Measurements from ENCODE around the gene IL12A. TPM values are rescaled to one million over a fixed set of nuclear protein-coding genes. Genes with fewer than 3 reads are reported as not detected.

Gene IL12A
- total RNA-seq, 1 donor from 2014 or later: 0.91 TPM

DNA sequence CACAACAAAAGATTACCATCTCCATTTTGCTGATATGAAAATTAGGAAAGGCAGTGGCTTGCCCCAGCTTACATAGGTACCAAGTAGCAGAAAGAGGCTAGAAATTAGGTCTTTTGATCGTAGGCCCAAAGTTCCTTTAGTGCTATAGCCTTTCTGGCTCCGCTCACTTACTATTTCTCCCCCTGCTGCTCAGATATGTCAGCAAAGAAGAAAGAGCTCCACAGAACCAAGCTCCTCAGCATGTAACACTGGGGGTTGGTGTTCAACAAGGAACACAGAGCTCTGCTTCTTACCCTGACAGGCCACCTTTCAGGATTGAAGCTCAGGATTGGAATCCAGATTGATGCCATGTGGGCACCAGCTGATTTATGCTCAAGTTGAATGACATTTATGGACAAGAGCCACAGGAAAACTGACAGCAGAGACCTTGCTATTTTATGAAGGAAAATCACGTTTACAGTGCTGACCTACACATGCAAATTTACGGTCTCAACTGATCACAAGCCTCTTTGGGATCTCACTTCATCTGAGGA lies 6.1 kb upstream of the IL12A start:
- intact Hi-C loops (cut with DNase I): no loop called here
- no peak for ATAC-seq (ENCODE audit: poor library complexity)
- no peak for DNase-seq

DNA sequence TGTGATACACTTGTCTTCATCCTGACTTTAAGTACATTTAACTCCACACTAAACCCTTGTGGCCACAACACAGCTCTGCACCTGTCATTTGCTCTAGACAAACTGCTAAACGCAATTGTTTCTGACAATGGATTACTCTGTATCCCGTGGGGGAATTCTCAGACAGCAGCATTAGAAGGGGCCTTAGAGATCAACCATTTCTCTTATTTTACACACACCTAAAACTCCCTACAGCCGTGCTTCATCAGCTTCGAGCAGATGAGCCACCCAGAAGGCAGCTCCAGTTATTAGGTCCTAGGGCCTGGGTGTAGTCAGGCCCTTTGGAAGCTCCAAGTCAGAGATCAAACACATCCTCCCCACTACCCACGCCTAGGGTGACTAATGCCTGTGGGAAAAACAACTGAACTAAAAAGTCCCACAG lies 1.3 kb upstream of the IL12A start:
- ATAC-seq (ENCODE audit: poor library complexity) (no peak), DNase-seq (no peak)
- intact Hi-C loops (cut with DNase I): no loop called here

DNA sequence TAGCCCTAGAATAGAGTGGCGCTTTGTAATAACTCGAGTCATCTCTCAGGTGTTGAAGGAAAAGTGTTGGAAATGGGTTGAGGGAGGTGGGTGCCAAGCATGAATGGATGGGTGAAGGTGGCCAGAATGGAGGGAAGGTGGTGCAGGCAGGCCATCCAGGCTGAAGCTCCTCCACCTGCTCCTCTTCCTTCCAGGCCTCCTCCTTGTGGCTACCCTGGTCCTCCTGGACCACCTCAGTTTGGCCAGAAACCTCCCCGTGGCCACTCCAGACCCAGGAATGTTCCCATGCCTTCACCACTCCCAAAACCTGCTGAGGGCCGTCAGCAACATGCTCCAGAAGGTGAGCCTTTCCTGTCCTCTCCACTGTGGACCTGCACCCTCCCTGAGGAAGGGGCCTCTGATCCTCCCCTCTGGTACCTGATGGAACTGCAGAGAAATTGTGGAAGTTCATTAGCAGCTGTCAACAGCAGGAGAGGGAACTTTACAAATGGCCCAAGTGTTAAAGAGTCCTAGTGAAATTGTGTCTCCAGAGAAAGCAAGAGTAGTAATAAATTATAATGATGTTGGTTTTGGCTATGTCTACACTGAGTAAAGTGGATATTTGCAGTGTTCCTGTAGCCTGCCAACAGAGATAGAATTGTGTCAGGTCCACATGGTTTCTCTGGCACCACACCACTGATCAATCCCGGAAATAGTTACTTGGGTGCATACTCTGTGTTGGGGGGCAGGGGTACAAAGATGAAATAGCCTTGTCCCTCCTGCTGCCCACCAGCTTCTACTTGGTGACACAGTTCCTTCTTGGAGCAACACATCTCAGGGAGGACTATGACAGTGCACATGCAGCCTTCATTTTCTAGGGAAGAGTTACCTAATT lies 1.6 kb downstream of the IL12A start:
- intact Hi-C loops (cut with DNase I): loop anchor here (5.0 kb wide), 1 partner anchor 158 kb away; no protein-coding TSS in a partner anchor
- DNase-seq: no peak
- ATAC-seq (ENCODE audit: poor library complexity): no peak

DNA sequence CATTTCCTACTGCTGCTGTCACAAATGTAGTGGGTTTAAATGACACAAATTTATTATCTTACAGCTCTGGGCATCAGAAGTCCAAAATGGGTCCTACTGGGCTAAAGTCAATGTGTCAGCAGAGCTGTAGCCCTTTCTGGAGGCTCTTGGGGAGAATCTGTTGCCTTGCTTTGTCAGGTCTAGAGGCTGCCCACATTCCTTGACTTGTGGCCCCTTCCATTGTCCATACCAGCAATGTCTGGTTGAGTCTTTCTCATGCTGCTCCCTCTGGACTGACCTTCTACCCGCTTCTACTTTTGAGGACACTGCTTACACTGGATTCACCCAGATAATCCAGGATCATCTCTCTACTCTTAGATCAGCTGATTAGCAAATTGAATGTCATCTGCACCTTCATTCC lies 3.0 kb downstream of the IL12A start:
- no peak for ATAC-seq (ENCODE audit: poor library complexity)
- intact Hi-C loops (cut with DNase I): loop anchor here (5.0 kb wide), 1 partner anchor 159 kb away; no protein-coding TSS in a partner anchor
- DNase-seq: no peak

DNA sequence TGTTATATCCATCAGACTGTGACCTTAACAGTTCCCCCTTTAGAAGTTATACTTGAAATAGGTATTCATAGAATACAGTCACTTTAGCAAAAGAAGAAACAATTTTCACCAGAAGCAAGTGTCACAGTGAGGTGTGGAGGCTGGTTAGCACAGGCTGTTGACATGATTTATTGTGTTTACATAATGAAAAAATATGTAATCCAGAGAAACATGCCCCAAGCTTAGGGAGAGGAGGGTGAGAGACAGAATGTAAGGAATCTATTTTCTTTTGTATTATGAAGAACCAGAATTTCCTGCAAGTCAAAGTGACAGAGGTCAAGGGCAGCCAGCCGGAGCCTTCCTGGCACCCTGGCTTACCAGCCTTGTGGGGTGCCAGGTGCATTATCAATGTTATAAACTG lies 4.0 kb downstream of the IL12A start:
- DNase-seq: no peak
- intact Hi-C loops (cut with DNase I): loop anchor here (5.0 kb wide), 1 partner anchor 160 kb away; no protein-coding TSS in a partner anchor
- ATAC-seq (ENCODE audit: poor library complexity): no peak

DNA sequence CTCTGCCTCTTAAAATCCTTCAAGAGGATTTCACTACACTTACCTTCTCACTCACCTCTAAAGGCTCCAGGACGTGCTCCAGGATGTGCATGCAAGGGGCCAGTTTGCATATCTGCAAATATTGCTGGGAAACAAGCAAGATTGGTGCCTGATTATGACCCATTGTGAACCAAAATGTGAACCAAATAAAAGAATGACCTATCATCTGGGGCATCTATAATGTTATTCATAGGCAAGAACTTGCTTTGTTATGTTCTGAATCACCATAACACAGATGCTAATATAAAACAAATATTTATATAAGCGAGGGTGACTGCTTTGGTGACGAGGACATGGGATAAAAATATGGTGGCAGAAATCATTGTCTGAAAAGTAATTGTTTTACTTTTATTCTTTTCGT lies 5.5 kb downstream of the IL12A start:
- ATAC-seq (ENCODE audit: poor library complexity): no peak
- intact Hi-C loops (cut with DNase I): loop anchor here (5.0 kb wide), 1 partner anchor 162 kb away; no protein-coding TSS in a partner anchor

DNA sequence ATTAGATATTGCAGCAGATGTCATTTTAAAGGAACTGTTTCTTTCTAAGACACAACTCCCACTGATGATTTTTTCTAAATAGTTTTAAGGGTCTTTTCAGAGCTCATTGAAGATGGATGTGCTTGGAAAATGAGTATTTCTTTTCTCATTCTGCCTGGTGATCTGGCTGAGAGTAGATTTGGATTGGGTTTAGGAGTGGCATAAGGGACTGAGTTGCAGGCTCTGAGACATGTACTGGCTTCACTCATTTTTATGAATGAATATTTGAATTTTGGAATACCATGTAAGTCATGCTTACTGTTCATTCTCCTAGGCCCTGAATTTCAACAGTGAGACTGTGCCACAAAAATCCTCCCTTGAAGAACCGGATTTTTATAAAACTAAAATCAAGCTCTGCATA lies 6.5 kb downstream of the IL12A start:
- no peak for ATAC-seq (ENCODE audit: poor library complexity)
- intact Hi-C loops (cut with DNase I): no loop called here
- DNase-seq: no peak

More for the DNA sequence above, 5.5 kb downstream of the IL12A start:
- no peak for DNase-seq

DNA sequence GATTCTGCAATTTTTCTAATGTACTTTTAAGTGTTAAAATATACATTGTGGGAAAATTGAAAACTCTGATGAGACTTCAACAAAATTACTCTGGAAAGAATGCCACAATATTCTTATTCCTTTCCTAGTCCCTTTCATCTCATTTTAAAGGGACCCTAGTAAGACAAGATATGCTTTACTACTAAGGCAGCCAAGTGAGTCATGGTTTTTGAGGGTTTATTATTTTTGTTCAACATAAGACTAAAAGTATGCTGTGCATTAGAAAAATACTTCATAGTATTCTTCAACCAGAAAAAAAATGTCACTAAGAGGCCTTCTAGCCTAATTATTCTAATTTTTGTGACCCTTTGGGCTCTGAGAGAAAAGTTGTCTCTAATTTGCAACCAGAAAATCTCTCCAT lies 7.4 kb downstream of the IL12A start:
- DNase-seq: no peak
- ATAC-seq (ENCODE audit: poor library complexity): no peak
- intact Hi-C loops (cut with DNase I): no loop called here

DNA sequence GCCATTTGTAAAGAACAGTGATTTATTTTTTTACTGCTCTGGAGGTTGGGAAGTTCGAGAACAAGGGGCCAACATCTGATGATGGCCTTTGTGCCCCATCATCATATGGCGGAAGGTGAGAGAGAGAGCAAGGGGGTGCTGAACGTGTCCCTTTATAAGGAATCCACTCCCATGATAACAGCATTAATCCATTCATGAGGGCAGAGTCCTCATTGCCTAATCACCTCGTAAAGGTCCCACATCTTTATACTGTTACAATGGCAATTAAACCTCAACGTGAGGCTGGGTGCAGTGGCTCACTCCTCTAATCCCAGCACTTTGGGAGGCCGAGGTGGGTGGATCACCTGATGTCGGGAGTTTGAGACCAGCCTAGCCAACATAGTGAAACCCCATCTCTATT lies 8.3 kb downstream of the IL12A start:
- ATAC-seq (ENCODE audit: poor library complexity): no peak
- DNase-seq: no peak
- intact Hi-C loops (cut with DNase I): no loop called here

DNA sequence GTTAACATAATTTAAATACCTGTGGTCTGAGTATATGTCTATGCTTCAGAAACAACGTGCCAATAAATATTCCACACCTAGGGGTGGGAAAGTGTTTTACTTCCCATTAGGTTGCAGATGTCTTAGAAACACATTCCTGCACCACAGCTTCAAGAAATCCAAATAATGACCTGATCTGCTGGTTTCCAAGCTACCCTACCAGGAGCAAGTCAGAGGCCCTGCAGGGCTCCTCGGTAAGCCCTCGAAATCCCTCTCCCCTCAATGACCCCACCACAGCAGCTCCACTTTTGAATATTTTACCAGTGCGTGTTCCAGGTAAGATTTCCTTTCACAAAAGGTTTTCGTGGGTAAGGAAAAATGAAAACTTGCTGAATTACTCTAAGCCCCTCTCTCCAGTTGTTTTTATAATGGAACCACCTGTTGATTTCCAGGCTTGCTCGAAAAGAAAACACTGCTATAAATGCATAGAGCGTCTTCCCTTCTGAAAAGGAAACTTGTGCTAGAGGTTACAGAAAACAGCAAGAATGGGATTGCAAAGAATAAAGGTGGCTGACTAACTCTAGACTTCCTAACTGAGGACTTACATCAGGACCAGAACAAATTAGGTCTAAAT lies 12.6 kb downstream of the IL12A start:
- DNase-seq: no peak
- ATAC-seq (ENCODE audit: poor library complexity): no peak
- intact Hi-C loops (cut with DNase I): loop anchor here (5.0 kb wide), 2 partner anchors 114 to 174 kb away; no protein-coding TSS in a partner anchor

DNA sequence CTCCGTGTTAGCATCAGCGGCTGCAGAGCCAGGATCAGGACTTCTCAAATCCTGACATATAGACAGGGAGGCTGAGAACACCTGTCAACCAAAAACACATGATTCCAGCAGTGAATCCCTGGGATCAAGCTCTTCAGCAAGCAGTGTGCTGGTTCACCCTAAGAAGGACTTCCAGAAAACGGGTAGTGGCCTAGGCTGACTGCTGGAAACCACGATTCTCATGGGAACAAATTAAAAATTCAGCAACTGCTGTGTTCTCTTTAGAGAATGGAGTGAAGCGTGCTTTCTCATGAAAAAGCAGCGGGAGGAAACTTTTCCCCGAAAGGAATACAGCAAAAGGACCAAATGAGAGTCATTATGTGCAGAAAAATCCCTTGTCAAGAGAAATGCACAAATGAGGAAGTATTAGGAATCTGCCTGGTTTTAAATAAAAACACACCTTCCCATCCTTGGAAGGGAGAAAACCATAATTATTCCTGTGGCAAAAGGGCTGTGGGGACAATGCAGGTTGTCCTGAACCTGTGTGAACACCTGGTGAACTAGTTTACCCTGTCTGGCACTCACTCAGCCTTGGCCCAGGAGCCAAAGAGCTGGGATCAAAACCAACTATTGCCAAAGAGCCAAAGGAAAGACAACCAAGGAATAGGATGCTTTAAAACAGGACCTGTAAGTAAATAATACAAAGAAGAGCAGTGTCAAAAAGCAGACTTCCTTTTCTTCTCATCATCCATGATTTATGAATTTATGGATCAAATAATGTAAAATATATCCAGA lies 13.4 kb downstream of the IL12A start:
- intact Hi-C loops (cut with DNase I): loop anchor here (5.0 kb wide), 2 partner anchors 115 to 175 kb away; no protein-coding TSS in a partner anchor
- DNase-seq: no peak
- no peak for ATAC-seq (ENCODE audit: poor library complexity)

DNA sequence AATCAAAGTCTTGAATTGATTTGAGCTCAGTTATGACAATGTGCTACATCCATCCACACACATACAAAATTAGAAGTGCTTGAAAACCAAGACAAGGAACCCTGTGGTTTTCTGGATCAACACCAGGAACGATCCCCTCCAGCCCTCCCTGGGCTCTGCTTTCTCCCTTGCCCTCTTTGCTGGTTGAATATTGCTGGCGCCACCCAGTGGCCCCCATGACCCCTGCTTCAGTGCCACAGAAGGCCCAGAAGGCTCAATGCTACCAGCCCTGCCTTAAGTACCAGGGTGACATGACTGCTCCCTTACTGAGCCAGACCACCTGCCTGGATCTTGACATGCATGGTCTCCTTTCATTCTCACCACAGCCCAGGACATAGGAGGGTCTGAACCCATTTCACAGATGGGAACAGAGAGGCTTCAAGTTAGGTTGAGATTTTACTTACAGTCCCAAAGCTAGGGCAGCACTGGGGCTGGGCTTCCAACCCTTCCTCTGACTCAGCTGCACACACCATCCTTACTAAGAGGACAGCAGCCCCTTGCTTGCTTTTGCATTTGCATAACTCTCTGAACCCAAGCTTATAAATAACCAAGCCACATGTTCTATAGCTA lies 15.0 kb downstream of the IL12A start:
- ATAC-seq (ENCODE audit: poor library complexity): peak; percentile 90
- DNase-seq: peak; percentile 74
- intact Hi-C loops (cut with DNase I): loop anchor here (5.0 kb wide), 2 partner anchors 116 to 176 kb away; no protein-coding TSS in a partner anchor

DNA sequence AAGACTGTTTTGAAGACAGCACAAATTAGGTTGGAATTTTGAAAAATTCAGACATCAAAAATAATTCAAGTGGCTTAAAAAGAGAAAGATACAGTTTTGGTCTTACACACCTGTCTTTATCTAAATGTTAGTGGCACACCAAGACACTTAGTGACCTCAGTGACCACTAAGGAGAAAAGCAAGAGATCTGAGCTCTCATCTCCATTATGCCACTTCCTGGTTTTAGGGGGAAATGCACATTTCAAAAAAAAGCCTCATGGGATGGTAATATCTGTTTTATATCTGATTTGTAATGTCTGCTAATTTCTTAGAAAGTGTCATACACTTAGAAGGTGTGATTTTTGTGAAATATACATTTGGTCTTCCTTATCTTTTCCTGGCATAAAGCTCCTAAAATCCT lies 16.4 kb downstream of the IL12A start:
- intact Hi-C loops (cut with DNase I): no loop called here
- ATAC-seq (ENCODE audit: poor library complexity) (no peak), DNase-seq (no peak)

DNA sequence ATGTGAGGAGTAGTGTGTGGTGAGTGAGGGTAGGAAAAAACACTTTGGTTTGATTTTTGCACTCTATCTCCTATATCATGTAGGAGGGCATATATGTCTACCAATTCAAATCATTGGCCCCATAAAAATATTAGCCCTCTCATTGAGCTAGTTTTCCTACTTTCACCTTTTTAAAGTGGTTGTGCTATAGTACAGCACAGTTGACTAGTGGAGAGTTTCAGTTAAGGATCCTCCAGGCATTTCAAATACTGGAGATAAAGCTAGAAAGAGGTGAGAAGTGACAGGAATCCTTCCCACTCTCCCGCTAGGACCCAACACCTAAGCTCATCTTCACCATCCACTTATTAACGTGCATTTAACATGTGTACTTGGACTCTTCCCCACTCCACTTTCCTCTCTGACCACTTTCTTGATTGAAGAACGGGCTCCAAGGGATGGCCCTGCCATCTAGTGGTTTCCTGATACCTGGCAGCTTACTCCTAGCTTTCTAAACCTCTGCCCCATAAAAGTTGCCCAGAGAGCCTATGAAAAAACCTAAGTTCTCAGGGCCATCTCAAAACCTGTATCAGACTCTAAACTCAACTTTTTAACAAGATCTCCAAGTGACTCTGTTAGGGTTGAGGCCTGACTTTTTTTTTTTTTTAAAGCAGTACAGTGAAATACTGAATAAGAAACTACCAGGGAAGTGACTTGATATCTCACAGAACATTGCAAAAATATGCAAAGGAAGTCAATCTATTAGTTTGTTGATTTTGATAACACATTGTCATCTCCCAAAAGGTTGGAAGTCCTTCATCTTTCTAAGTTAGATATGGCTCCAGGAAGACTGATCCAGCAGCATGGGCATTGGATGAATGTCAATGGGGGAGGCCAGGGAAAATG lies 17.9 kb downstream of the IL12A start:
- DNase-seq (no peak), ATAC-seq (ENCODE audit: poor library complexity) (peak; percentile 92)
- intact Hi-C loops (cut with DNase I): no loop called here

DNA sequence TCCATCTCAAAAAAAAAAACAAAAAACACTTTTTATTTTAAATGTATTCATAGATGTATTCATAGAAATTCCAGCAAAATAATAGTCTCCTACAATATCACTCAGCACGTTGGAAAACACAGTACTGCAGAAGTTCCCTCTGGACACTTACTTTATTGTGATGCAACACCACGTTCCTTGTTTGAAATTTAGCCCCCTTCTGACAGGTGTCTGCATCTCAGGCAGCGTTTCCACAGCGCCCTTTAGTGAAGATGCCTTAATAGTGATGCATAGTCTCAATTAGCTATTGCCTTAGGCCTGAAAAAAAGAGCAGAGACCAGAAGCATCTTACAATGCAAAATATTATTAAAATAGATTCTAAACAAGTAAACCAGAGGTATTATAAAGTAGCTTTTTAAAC lies 20.3 kb downstream of the IL12A start:
- DNase-seq: no peak
- no peak for ATAC-seq (ENCODE audit: poor library complexity)
- intact Hi-C loops (cut with DNase I): no loop called here

DNA sequence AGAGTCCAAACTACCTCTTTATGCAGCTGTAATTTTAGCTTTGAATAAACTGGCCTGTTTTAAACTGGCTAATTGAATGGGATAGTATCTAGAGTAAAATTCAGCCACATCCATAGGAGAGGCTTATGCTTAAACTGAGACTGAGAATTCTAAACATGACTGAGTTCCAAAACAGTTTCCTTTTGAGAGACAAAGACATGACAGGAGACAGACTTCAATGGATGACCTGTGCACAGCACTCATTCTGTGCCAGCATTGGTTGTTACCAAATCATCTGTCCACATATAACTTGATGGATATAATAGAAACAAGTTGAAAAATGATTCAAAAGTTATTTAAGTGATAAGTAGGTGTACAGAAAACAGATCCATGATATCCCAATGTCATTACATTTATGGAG lies 20.9 kb downstream of the IL12A start:
- no peak for DNase-seq
- intact Hi-C loops (cut with DNase I): no loop called here
- ATAC-seq (ENCODE audit: poor library complexity): no peak

DNA sequence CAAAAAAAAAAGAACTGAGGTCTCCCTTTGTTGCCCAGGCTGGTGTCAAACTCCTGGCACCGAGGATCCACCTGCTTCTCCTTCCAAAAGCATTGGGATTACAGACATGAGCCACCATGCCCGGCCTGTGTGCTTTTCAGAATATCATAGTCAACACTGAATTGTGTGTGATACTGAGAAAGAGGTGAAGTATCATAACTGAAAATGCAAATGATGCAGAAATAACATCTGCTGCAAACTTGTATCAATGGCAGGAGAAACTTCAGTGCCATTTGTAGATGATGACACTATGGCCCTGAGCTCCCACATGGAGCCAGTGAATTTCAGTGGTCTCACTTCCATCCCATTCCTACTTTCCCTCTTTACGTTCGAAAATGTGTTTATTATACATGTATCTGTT lies 21.9 kb downstream of the IL12A start:
- intact Hi-C loops (cut with DNase I): no loop called here
- DNase-seq: no peak
- ATAC-seq (ENCODE audit: poor library complexity): no peak

DNA sequence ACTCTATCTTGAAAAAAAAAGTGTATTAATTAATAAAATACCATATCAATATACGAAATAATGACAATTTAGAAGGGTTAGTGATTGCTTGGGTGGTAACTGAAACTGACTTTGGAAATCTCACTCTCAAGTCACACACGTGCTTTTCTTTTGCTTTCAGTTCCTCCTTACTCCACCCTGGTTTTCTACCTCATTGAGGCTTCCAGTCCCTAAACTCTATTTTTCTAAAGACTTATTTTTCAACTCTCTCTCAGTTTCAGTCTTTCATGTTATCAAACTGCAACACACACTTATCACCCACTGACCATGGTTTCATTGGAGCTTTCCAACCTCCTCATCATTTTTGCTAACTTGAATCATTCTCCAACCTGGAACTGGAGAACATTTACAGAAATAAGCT lies 23.5 kb downstream of the IL12A start:
- intact Hi-C loops (cut with DNase I): no loop called here
- DNase-seq (no peak), ATAC-seq (ENCODE audit: poor library complexity) (no peak)
